DOHH2 (cell line): ENCODE measurements around the gene EXOSC7.

ENCODE experiments used
- EZH2phosphoT487 ChIP-seq: fragments of 200-600 bp; sonication (generic); IDR thresholded peaks from 2 replicates; pipeline ENCODE4 v1.6.1; 2017; ENCODE audit warnings: borderline replicate concordance, mild to moderate bottlenecking, antibody characterized with exemption, low read length, moderate library complexity, mixed read lengths
- TF ChIP-seq, protein P1 (sequence below): fragments of 200-600 bp; sonication (generic); IDR thresholded peaks from one replicate; pipeline ENCODE4 v1.5.1; 2014; ENCODE audit warnings: antibody characterized with exemption, mild to moderate bottlenecking, low read depth, low read length; ENCODE audit not compliant: poor library complexity, severe bottlenecking

GRCh38 chr3:44981220-44981619 lies 5.2 kb downstream of the EXOSC7 start:
- TF ChIP-seq, protein P1, sequence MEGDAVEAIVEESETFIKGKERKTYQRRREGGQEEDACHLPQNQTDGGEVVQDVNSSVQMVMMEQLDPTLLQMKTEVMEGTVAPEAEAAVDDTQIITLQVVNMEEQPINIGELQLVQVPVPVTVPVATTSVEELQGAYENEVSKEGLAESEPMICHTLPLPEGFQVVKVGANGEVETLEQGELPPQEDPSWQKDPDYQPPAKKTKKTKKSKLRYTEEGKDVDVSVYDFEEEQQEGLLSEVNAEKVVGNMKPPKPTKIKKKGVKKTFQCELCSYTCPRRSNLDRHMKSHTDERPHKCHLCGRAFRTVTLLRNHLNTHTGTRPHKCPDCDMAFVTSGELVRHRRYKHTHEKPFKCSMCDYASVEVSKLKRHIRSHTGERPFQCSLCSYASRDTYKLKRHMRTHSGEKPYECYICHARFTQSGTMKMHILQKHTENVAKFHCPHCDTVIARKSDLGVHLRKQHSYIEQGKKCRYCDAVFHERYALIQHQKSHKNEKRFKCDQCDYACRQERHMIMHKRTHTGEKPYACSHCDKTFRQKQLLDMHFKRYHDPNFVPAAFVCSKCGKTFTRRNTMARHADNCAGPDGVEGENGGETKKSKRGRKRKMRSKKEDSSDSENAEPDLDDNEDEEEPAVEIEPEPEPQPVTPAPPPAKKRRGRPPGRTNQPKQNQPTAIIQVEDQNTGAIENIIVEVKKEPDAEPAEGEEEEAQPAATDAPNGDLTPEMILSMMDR = no peak
- TF ChIP-seq EZH2phosphoT487 = no peak
